ENCODE data around the gene PPP1CA. TPM values are rescaled to one million over a fixed set of nuclear protein-coding genes. Genes with fewer than 3 reads are reported as not detected.

Gene PPP1CA
- 207 TPM for total RNA-seq
- polyA plus RNA-seq, result 141 TPM
- long read RNA-seq, donor 1, transcript PPP1CA-203 (7 exons, 1,476 nt), result major isoform, 12 of 12 reads
- long read RNA-seq, donor 1, partial matches to known transcripts, result 0 of 12 reads
- long read RNA-seq, donor 1, other reads (novel, unspliced or antisense), result 0 of 12 reads
- long read RNA-seq, donor 2, result 0 reads
- long read RNA-seq, donor 3, transcript PPP1CA-203 (7 exons, 1,476 nt), result major isoform, 138 of 460 reads
- long read RNA-seq, donor 3, partial matches to known transcripts, result 291 of 460 reads
- long read RNA-seq, donor 3, other reads (novel, unspliced or antisense), result 23 of 460 reads
- long read RNA-seq, donor 4, transcript PPP1CA-203 (7 exons, 1,476 nt), result major isoform, 61 of 153 reads
- long read RNA-seq, donor 4, transcript PPP1CA-202 (6 exons, 1,054 nt), result minor isoform, 5 of 153 reads
- long read RNA-seq, donor 4, partial matches to known transcripts, result 79 of 153 reads
- long read RNA-seq, donor 4, other reads (novel, unspliced or antisense), result 6 of 153 reads
- long read RNA-seq, donor 5, transcript PPP1CA-203 (7 exons, 1,476 nt), result major isoform, 135 of 264 reads
- long read RNA-seq, donor 5, transcript PPP1CA-202 (6 exons, 1,054 nt), result minor isoform, 6 of 264 reads
- long read RNA-seq, donor 5, partial matches to known transcripts, result 106 of 264 reads
- long read RNA-seq, donor 5, other reads (novel, unspliced or antisense), result 12 of 264 reads
- long read RNA-seq, donor 6, transcript PPP1CA-203 (7 exons, 1,476 nt), result major isoform, 107 of 132 reads
- long read RNA-seq, donor 6, transcript PPP1CA-202 (6 exons, 1,054 nt), result minor isoform, 5 of 132 reads
- long read RNA-seq, donor 6, partial matches to known transcripts, result 14 of 132 reads
- long read RNA-seq, donor 6, other reads (novel, unspliced or antisense), result 0 of 132 reads
- long read RNA-seq, donor 7, transcript PPP1CA-202 (6 exons, 1,054 nt), result minor isoform, 8 of 146 reads
- long read RNA-seq, donor 7, transcript PPP1CA-203 (7 exons, 1,476 nt), result major isoform, 78 of 146 reads
- long read RNA-seq, donor 7, partial matches to known transcripts, result 58 of 146 reads
- long read RNA-seq, donor 7, other reads (novel, unspliced or antisense), result 0 of 146 reads
- long read RNA-seq, donor 8, transcript PPP1CA-203 (7 exons, 1,476 nt), result major isoform, 50 of 84 reads
- long read RNA-seq, donor 8, partial matches to known transcripts, result 26 of 84 reads
- long read RNA-seq, donor 8, other reads (novel, unspliced or antisense), result 0 of 84 reads
- long read RNA-seq, donor 9, transcript PPP1CA-203 (7 exons, 1,476 nt), result major isoform, 74 of 153 reads
- long read RNA-seq, donor 9, partial matches to known transcripts, result 71 of 153 reads
- long read RNA-seq, donor 9, other reads (novel, unspliced or antisense), result 0 of 153 reads
- long read RNA-seq, donor 10, transcript PPP1CA-204 (6 exons, 1,677 nt), result minor isoform, 8 of 108 reads
- long read RNA-seq, donor 10, transcript PPP1CA-203 (7 exons, 1,476 nt), result major isoform, 71 of 108 reads
- long read RNA-seq, donor 10, partial matches to known transcripts, result 24 of 108 reads
- long read RNA-seq, donor 10, other reads (novel, unspliced or antisense), result 0 of 108 reads

DNA sequence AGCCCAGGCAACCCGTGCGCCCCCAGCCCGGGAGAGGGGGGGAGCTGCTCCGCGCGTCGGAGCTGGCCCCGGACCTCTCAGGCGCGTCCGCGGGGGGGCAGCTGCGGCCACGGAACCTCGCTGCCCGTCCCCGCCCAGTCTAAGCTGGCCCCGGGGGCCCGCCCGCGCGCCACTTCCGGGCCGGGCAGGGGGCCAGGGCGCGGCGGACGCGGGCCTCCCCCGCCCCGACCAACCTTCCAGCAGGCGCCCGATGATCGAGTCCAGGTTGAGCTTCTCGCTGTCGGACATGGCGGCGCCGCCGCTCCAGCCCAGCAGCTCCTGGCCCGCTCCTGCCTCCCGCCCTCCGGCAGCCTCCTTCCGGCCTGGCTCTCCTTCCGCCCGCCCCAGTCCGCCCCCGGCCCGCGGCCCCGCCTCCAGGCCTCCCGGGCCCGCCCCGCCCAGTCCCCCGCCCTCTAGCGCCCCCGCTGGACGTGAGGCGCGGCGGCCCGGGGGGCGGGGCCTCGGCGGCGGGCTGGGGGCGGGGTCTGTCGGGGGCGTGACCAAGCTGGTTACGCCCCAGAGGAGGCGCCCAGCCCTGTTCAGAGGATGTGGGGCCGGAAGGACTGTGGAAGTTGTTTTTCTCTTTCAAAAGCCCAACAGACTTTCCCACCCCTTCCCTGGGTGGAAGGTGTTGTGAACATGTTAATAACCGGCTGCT lies at the start of gene PPP1CA:
Gene PPP1CA, minus strand, starts transcription at position 364 of the 697 bp plus-strand sequence. Its CDS starts 76 bp downstream, at position 288.
- WGBS, result under 1% methylated on average over 73 of the region's 73 CpGs
- H3K4me1 ChIP-seq (ENCODE audit: control insufficient read depth in 2 of 2, insufficient read depth in 2 of 2, low read length in 2 of 2), result peaks cover 39 to 82% of the 10 kb centered on the region in 2 donors

DNA sequence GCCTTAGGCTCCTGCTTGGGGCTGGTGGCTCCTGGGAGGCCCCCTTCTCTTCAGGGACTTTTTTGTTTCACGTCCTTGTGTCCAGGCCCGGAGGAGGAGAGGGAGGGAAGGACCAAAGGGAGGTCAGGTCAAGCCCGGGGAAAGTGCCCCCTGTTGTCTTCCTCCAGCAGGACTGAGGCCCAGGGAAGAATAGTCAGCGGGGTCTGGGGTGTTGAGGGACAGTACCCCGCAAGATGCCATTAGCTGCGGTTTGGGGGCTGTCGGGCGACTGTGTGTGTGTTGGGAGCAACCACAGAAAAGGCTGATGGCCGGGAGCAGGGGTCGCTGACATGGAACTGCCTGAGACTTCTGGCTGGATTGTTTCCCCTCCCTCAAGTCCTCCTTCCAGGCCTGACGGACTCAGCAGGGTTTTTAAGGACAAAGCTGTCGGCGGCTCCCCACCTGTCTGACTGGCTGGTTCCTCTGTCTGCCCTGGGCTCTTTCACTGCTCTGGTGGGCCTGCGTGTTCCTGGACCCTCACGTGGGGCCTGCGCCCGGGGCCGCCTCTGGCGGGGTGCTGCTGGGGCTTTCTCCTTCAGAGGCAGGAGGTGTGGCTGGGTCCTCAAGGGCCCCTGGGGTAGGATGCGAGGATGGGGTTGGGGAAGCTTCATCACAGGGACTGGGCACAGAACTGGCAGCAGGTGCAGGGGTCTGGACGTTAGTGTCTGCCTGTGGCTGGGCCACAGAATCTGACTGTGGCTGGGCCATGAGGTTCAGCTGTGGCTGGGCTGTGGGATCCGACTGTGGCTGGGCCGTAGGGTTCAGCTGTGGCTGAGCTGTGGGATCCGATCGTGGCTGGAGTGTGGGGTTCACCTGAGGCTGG lies 49.4 kb upstream of the PPP1CA start:
- DNase-seq (ENCODE audit: low read depth in 6 of 9, low spot score in 9 of 9), result no peak

More for the DNA sequence above, at the start of gene PPP1CA:
- Histone ChIP-seq H3K36me3 (ENCODE audit: control insufficient read depth in 2 of 2, insufficient read depth in 2 of 2, low read length in 1 of 2) (peaks cover 51 to 62% of the 10 kb centered on the region in 2 donors), H3K27me3 (ENCODE audit: control insufficient read depth in 2 of 2, insufficient read depth in 1 of 2, low read length in 1 of 2) (no peaks in the 10 kb centered on the region), H3K27ac (ENCODE audit: low read depth in 1 of 2, low read length in 1 of 2) (peak within 1 kb of the TSS; percentile 98), H3K9me3 (ENCODE audit: control insufficient read depth in 2 of 2, insufficient read depth in 1 of 2, low read length in 1 of 2) (peaks cover 0 to 5% of the 10 kb centered on the region in 2 donors), H3K4me3 (ENCODE audit: low read length in 2 of 2) (peak within 1 kb of the TSS; percentile 61 to 84)
- DNase-seq (ENCODE audit: low read depth in 6 of 9, low spot score in 9 of 9), result peak in 7 of 9 donors; percentile 67 to 94 (median 82)

DNA sequence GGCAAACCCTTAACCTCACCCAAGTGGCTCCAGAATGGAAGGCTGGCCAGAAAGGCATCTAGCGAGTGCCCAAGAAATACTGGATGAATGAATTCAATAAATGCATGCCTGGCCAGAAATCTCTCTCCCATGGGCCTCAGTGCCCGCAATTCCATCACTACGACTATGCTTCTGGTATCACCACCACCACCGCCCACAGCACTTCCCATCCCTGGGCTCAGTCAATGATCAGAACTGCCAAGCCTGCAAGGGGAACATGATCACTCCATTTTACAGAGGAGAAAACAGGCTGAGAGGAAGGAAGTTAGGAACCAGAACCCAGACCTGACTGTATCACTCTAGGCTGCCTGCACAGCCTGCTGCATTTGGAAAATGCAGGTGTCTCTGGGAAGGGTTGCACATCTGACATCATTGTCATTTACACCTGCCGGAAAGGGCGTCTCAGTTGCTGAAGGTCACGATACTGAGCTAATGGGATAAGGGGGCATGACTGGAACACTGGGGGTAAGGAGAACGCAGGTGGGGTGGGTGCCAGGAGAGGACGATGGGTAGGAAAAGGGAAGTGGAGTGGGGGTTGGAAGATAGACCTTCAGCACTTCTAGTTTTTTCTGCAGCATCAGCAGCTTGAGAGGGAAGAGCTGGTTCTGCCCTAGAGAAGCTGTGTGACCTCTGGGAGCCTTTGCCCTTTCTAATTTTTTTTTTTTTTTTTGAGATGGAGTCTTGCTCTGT lies 47.6 kb upstream of the PPP1CA start:
- DNase-seq (ENCODE audit: low read depth in 6 of 9, low spot score in 9 of 9), result no peak
- H3K9me3 ChIP-seq (ENCODE audit: control insufficient read depth in 2 of 2, insufficient read depth in 1 of 2, low read length in 1 of 2), result peaks cover 0 to 4% of the 10 kb centered on the region in 2 donors
- 64% methylated on average over 9 of the region's 9 CpGs for WGBS
- no peak overlapping the region for H3K4me3 ChIP-seq (ENCODE audit: low read length in 2 of 2)
- H3K4me1 ChIP-seq (ENCODE audit: control insufficient read depth in 2 of 2, insufficient read depth in 2 of 2, low read length in 2 of 2), result peaks cover 20 to 48% of the 10 kb centered on the region in 2 donors
- no peaks in the 10 kb centered on the region for H3K36me3 ChIP-seq (ENCODE audit: control insufficient read depth in 2 of 2, insufficient read depth in 2 of 2, low read length in 1 of 2)
- peak overlapping the region in 1 of 2 donors; percentile 1 for H3K27ac ChIP-seq (ENCODE audit: low read depth in 1 of 2, low read length in 1 of 2)
- no peaks in the 10 kb centered on the region for H3K27me3 ChIP-seq (ENCODE audit: control insufficient read depth in 2 of 2, insufficient read depth in 1 of 2, low read length in 1 of 2)

More for the DNA sequence above, 49.4 kb upstream of the PPP1CA start:
- Histone ChIP-seq H3K4me1 (ENCODE audit: control insufficient read depth in 2 of 2, insufficient read depth in 2 of 2, low read length in 2 of 2) (peaks cover 2 to 30% of the 10 kb centered on the region in 2 donors), H3K27me3 (ENCODE audit: control insufficient read depth in 2 of 2, insufficient read depth in 1 of 2, low read length in 1 of 2) (no peaks in the 10 kb centered on the region), H3K36me3 (ENCODE audit: control insufficient read depth in 2 of 2, insufficient read depth in 2 of 2, low read length in 1 of 2) (no peaks in the 10 kb centered on the region), H3K4me3 (ENCODE audit: low read length in 2 of 2) (no peak overlapping the region), H3K9me3 (ENCODE audit: control insufficient read depth in 2 of 2, insufficient read depth in 1 of 2, low read length in 1 of 2) (peaks cover 0 to 4% of the 10 kb centered on the region in 2 donors), H3K27ac (ENCODE audit: low read depth in 1 of 2, low read length in 1 of 2) (no peak overlapping the region)
- 88% methylated on average over 25 of the region's 25 CpGs for whole genome bisulfite sequencing

DNA sequence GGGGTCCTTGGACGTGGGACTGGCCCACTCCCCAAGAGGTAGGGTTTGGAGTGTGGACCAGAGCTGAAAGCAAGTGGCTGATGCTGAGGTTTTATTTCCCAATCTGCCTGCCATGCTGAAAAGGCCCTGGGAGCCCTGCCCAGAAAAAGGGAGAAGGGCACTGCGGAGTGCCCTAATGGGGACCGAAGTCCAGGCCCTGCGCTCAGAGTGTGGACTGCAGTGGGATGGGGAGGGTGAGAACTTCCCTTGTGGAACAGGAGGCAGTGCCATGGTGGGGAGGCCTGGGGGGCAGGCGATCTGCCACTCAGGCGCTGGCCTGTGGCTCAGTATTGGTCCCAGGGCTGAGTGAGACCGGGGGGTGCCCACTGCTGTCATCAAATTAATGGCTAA lies 46.6 kb upstream of the PPP1CA start:
- no peak for DNase-seq (ENCODE audit: low read depth in 6 of 9, low spot score in 9 of 9)

DNA sequence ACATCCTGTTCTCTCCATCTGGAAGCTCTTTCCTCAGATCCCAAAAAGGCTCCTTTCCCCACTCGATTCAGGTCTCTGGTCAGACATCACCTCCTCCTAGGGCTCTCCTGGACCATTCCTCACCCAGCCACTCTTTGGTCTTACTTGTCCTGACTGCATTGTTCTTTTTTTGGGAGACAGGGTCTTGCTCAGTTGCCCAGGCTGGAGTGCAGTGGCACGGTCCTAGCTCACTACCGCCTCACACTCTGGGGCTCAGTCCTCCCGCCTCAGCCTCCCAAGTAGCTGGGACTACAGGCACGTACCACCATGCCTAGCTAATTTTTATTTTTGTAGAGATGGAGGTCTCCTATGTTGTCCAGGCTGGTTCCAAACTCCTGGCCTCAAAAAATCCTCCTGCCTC lies 43.9 kb upstream of the PPP1CA start:
- DNase-seq (ENCODE audit: low read depth in 6 of 9, low spot score in 9 of 9), result no peak
- no peaks in the 10 kb centered on the region for H3K27me3 ChIP-seq (ENCODE audit: control insufficient read depth in 2 of 2, insufficient read depth in 1 of 2, low read length in 1 of 2)
- peaks cover 0 to 8% of the 10 kb centered on the region in 2 donors for H3K9me3 ChIP-seq (ENCODE audit: control insufficient read depth in 2 of 2, insufficient read depth in 1 of 2, low read length in 1 of 2)
- 88% methylated on average over 5 of the region's 5 CpGs for WGBS
- H3K36me3 ChIP-seq (ENCODE audit: control insufficient read depth in 2 of 2, insufficient read depth in 2 of 2, low read length in 1 of 2), result peaks cover 4 to 8% of the 10 kb centered on the region in 2 donors
- H3K4me1 ChIP-seq (ENCODE audit: control insufficient read depth in 2 of 2, insufficient read depth in 2 of 2, low read length in 2 of 2), result peaks cover 36 to 65% of the 10 kb centered on the region in 2 donors
- H3K4me3 ChIP-seq (ENCODE audit: low read length in 2 of 2), result no peak overlapping the region
- H3K27ac ChIP-seq (ENCODE audit: low read depth in 1 of 2, low read length in 1 of 2), result no peak overlapping the region

More for the DNA sequence above, 46.6 kb upstream of the PPP1CA start:
- Histone ChIP-seq H3K27ac (ENCODE audit: low read depth in 1 of 2, low read length in 1 of 2) (no peak overlapping the region), H3K4me1 (ENCODE audit: control insufficient read depth in 2 of 2, insufficient read depth in 2 of 2, low read length in 2 of 2) (peaks cover 20 to 52% of the 10 kb centered on the region in 2 donors), H3K36me3 (ENCODE audit: control insufficient read depth in 2 of 2, insufficient read depth in 2 of 2, low read length in 1 of 2) (no peaks in the 10 kb centered on the region), H3K4me3 (ENCODE audit: low read length in 2 of 2) (no peak overlapping the region), H3K9me3 (ENCODE audit: control insufficient read depth in 2 of 2, insufficient read depth in 1 of 2, low read length in 1 of 2) (peaks cover 0 to 4% of the 10 kb centered on the region in 2 donors), H3K27me3 (ENCODE audit: control insufficient read depth in 2 of 2, insufficient read depth in 1 of 2, low read length in 1 of 2) (no peaks in the 10 kb centered on the region)
- WGBS, result 99% methylated on average over 7 of the region's 7 CpGs

DNA sequence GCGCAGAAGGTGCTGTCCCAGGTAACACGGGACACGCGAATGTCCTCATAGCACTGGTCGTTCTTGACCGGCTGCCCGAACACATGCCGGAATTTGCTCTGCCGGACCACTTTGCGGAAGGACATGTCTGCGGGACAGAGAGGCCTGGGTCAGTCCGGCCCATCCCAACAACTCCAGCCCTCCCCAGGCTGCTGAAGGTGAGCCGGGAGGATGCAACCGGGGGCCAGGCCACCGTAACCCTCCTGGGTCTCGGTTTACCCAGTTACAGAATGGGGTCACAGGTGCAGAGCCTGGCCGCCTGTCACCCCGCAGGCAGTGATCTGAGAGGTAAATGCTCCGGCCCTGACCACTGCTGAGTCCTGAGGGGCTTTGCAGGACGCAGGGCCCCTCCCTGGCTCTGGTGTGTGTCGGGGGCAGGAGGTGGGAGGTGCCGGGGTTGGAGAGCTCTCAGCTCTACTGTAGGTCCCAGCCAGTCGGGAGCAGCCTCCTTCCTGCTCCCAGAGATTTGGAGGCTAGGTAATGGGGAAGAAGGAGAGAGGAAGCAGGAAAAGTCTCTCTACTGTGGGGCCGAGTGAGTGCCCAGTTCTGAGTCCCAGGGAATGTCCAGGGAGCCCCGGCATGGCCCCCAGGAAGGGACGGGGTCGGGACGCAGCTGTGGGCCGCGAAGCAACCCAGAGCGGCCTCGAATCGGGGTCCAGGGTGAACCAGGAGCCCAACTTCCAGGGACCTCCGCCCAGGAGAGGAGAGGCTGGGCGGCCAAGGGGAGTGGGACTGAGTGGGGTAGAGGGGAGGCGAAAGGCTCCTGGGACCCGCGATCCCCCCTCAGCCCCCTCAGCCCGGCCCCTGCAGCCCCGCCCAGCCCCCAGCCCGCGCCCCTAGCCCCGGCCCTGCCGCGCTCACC lies 41.1 kb upstream of the PPP1CA start:
- Histone ChIP-seq H3K9me3 (ENCODE audit: control insufficient read depth in 2 of 2, insufficient read depth in 1 of 2, low read length in 1 of 2) (peaks cover 0 to 11% of the 10 kb centered on the region in 2 donors), H3K4me3 (ENCODE audit: low read length in 2 of 2) (peak overlapping the region; percentile 33 to 52), H3K4me1 (ENCODE audit: control insufficient read depth in 2 of 2, insufficient read depth in 2 of 2, low read length in 2 of 2) (peaks cover 58 to 76% of the 10 kb centered on the region in 2 donors), H3K27me3 (ENCODE audit: control insufficient read depth in 2 of 2, insufficient read depth in 1 of 2, low read length in 1 of 2) (no peaks in the 10 kb centered on the region), H3K27ac (ENCODE audit: low read depth in 1 of 2, low read length in 1 of 2) (peak overlapping the region; percentile 79 to 94), H3K36me3 (ENCODE audit: control insufficient read depth in 2 of 2, insufficient read depth in 2 of 2, low read length in 1 of 2) (peaks cover 8 to 17% of the 10 kb centered on the region in 2 donors)
- DNase-seq (ENCODE audit: low read depth in 6 of 9, low spot score in 9 of 9), result peak in 1 of 9 donors; percentile 37
- WGBS, result 68% methylated on average over 45 of the region's 45 CpGs

Measured in thymus (tissue), 14 donors.